HG02610 (cell line): ENCODE results near the gene EEF1AKMT1.
"Not testable (repeated sequence)": the region's sequence is repeated elsewhere in the genome, so short reads cannot be mapped to it uniquely, and the experiment has no call there.

ENCODE experiments used
- ATAC-seq: cut with Tn5 transposase; IDR thresholded peaks from one replicate; pipeline ENCODE4 v1.9.1; 2021; ENCODE audit warnings: mild to moderate bottlenecking, moderate library complexity; ENCODE audit not compliant: unreplicated experiment

EEF1AKMT1 gene

GRCh38 chr13:20778311-20778710 lies 4.5 kb upstream of the EEF1AKMT1 start:
- no peak for ATAC-seq

DNA sequence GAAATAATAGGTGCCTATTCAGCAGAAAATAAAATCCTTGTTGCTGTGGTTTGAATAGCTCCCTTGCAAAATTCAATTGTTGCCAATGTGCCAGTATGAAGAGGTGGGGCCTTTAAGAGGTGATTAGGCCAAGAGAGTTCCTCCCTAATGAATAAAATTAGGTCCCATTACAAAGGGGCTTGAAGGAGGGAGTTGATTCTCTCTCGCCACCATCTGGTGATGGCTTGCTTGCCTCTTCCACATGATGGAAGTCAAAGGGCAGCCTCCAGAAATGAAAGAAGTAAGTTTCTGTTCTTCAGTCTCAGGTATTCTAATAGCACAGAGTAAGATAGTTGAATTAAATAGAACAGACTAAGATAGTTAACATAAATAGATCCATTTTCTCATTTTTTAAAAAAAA lies 3.0 kb upstream of the EEF1AKMT1 start:
- no peak for ATAC-seq

DNA sequence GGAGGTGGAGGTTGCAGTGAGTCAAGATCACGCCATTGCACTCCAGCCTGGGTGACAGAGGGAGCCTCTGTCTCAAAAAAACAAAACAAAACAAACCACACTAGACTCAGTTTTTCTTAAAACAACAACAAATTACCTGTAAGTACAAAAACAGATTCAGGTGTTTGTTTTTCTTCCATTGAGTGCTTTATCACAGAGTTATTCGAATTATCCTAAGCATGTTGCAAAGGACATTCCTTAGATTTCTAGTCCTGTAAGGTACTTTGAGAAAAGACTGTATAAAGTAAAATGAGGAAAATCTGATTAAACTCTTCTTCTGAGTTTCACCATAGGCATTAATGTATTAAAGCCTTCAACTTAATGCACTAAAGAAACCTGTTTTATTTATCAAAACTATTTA lies 2.2 kb upstream of the EEF1AKMT1 start:
- no peak for ATAC-seq

DNA sequence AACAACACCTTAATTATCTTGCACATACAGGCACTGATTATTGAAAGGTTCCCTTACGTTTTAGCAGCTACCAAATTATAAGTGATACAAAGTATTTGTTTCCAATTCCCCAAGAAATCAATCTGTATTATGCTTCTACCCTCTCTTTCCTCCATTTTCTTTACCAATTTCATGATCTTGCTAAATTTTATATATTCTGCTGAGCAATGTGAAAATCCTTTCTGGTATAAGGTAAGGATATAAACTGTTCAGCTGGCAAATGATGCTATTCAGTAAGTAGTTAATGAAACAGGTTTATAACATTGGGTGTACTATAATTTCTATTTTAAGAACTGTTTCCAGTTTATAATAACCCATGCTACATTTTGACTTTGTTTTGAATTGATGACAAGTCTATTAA lies 985 bp upstream of the EEF1AKMT1 start:
- no peak for ATAC-seq

- no peak for ATAC-seq
Measured at GRCh38 chr13:20772401-20773131, 1.2 kb downstream of the EEF1AKMT1 start.

- ATAC-seq, result no peak
Measured at GRCh38 chr13:20769834-20770233, 3.9 kb downstream of the EEF1AKMT1 start.

GRCh38 chr13:20769091-20769490 lies 4.7 kb downstream of the EEF1AKMT1 start:
- no peak for ATAC-seq

DNA sequence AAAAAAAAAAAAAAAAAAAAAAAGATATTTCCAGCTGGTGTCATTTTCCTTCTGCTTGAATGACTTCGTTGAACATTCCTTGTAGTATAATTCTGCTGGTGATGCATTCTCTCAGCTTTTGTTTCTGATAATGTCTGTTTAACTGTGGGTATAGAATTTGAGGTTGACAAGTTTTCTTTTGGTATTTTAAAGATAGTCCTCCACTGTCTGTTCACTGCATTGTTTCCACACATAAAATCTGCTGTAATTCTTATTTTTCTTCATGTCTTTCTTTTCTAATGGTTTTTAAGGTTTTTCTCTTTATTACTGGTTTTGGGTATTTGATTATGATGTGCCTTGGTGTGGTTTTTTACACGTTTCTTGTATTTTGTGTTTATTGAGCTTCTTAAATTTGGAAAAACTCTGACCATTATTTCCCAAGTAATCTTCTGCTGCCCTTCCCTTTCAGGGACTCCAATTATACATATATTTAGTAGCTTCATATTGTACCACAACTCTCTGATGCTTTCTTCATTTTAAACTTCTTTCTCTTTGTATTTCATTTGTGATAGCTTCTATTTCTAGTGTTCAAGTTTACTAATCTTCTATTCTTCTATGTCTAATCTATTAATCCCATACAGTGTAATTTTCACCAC lies 6.3 kb downstream of the EEF1AKMT1 start:
- ATAC-seq, result no peak

DNA sequence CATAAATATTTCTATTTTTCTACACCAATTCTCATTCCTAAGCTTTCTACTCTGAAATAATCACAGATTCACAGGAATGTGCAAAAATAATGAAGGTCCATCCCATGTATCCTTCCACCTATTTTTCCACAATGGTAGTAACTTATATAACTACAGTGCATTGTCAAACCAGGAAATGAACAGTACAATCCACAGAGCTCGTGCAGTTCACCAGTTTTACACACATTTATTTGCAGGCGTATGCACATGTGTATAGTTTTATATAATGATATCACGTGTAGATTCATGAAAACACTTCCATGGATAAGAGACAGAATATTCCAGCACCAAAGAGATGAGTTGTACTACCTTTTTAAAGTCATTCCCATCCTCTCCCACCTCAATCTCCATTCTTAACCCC lies 12.9 kb downstream of the EEF1AKMT1 start:
- ATAC-seq, result no peak

GRCh38 chr13:20754009-20754408 lies 19.8 kb downstream of the EEF1AKMT1 start:
- no peak for ATAC-seq

- ATAC-seq, result no peak
Measured at GRCh38 chr13:20749377-20749776, 24.4 kb downstream of the EEF1AKMT1 start.

DNA sequence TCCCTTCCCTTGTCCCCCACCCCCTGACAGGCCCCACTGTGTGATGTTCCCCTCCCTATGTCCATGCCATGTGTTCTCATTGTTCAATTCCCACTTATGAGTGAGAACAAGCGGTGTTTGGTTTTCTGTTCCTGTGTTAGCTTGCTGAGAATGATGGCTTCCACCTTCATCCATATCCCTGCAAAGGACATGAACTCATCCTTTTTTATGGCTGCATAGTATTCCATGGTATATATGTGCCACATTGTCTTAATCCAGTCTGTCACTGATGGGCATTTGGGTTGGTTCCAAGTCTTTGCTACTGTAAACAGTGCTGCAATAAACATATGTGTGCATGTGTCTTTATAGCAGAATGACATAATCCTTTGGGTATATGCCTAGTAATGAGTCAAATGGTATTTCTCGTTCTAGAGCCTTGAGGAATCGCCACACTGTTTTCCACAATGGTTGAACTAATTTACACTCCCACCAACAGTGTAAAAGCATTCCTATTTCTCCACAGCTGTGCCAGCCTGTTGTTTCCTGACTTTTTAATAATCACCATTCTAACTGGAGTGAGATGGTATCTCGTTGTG lies 29.8 kb downstream of the EEF1AKMT1 start:
- ATAC-seq, result not testable (repeated sequence)

GRCh38 chr13:20740021-20740420 lies 33.7 kb downstream of the EEF1AKMT1 start:
- no peak for ATAC-seq

- ATAC-seq, result no peak
Measured at GRCh38 chr13:20738616-20739015, 35.1 kb downstream of the EEF1AKMT1 start.

DNA sequence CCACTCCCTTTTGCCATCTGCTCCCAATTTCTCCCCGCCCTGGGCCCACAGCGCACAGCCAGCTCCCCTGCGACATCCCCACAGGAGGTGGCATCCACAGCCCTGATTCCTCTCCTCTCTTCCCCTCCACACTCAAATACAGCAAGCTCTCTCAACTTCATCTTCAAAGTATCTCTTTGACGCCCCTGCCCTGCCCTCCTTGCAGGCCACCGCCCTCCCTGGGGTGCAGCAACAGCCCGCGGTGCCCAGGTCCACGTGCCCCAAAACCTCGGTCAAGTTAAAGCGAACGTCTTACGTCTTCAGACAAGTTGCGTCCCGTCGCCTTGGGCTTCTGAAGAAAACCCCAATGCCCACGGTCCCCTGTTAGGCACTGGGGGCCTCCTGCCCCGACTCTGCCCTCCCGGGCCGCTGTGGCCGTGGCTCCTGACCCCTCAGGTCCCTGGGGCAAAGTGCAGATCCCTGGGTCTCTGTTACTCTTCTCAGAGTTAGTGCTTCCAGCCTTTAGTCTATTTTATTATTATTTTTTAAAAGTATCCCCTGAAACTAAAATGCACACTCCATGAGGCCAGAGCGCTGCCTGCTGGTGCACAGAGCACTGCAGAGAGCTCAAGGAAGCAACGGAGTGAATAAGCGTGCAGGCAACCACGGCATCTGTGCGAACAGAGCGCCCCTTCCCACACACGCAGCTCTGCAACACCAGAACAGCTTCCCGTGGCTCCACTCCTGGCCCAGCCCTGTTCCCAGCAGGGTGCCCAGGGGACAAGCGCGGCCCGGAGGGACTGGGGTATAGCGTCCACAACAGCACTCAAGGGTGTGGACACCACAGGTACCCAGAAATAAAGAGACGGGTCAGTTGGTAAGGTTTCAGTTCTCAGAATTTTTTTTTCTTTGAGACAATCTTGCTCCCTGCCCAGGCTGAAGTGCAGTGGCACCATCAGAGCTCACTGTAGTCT lies 43.9 kb downstream of the EEF1AKMT1 start:
- no peak for ATAC-seq

DNA sequence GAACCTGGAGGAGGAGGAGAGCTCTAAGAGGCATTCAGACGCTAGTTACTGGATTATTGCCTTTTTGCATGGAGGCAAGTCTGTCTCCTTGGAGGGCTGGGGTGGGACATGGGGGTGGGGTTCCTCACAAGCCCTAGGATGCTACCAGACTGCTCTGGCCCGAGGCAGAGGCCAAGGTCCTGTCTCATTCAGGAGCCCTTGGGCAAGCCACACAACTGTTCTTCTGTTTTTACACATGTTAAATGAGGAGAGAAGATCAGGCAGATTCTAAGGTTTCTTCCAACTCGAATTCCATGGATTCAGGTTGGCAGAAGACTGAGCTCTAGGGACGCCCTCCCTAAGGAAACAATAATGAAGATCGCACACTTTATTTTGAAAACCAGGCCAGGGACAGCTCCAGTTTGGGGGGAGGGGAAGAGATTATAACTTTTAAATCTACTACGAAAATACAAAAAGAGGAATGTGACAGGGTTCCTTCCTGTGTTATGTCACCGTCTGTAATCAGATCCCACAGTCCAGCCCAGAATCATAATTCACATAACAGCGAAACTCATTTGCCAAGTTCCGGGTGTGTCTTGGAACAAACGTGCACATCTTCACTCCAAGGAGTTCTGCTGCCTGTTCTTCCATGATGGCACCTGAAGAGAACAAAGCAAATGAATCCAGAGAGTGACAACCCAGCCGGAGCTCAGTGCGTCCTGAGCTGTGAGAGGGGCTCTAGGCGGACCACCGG lies 45.0 kb downstream of the EEF1AKMT1 start:
- no peak for ATAC-seq

GRCh38 chr13:20727856-20728255 lies 45.9 kb downstream of the EEF1AKMT1 start:
- no peak for ATAC-seq

- no peak for ATAC-seq
Measured at GRCh38 chr13:20721454-20722357, 52.1 kb downstream of the EEF1AKMT1 start.

GRCh38 chr13:20721058-20721453 lies 52.7 kb downstream of the EEF1AKMT1 start:
- ATAC-seq, result no peak
